PFSK-1 (cell line): ENCODE results near the gene DRD2.

Experiments
- TAF1 ChIP-seq: IDR thresholded peaks from 2 replicates; pipeline ENCODE4 v1.6.1; 2012; ENCODE audit warnings: low read length, control low read depth, borderline replicate concordance; ENCODE audit not compliant: insufficient read depth
- TF ChIP-seq, protein P1 (sequence below), 2 experiments: IDR thresholded peaks; 2 replicates each; pipeline versions ENCODE4 v1.6.1 to v1.8.0; 2011 to 2012; ENCODE audit warnings: low read depth in 2 of 2, low read length in 2 of 2, control low read depth in 1 of 2, inconsistent platforms in 1 of 2, mild to moderate bottlenecking in 1 of 2, moderate library complexity in 1 of 2; ENCODE audit not compliant: insufficient read depth in 1 of 2

DNA sequence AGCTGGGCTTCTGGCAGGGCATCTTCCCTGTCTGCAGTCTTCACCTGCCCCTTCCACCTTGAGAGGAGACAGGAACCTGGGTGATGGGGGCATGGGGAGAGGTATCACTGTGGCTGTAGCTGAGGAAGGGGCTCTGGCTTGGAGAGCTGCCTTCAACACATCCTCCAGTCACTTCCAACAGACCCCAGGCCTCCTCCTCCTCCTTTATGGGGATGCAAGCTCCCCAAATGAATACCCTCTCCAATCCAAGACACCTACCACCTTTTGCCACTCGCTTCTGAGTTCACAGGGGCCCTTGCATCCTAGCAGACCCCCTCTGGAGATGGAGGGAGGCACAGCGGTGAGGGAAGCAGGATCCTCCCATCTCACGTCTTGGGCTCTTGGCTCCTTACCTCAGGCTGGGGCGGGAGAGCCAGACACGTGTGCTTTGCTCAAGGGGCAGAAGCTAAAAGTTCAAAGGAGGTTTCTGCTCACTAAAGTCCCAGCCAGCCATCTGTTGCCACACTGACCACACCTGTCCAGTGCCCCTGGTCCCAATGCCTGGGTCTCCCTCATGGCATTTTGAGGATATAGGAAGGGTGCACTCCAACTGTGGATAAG is 74.5 kb downstream of the DRD2 start:
- TF ChIP-seq, protein P1, sequence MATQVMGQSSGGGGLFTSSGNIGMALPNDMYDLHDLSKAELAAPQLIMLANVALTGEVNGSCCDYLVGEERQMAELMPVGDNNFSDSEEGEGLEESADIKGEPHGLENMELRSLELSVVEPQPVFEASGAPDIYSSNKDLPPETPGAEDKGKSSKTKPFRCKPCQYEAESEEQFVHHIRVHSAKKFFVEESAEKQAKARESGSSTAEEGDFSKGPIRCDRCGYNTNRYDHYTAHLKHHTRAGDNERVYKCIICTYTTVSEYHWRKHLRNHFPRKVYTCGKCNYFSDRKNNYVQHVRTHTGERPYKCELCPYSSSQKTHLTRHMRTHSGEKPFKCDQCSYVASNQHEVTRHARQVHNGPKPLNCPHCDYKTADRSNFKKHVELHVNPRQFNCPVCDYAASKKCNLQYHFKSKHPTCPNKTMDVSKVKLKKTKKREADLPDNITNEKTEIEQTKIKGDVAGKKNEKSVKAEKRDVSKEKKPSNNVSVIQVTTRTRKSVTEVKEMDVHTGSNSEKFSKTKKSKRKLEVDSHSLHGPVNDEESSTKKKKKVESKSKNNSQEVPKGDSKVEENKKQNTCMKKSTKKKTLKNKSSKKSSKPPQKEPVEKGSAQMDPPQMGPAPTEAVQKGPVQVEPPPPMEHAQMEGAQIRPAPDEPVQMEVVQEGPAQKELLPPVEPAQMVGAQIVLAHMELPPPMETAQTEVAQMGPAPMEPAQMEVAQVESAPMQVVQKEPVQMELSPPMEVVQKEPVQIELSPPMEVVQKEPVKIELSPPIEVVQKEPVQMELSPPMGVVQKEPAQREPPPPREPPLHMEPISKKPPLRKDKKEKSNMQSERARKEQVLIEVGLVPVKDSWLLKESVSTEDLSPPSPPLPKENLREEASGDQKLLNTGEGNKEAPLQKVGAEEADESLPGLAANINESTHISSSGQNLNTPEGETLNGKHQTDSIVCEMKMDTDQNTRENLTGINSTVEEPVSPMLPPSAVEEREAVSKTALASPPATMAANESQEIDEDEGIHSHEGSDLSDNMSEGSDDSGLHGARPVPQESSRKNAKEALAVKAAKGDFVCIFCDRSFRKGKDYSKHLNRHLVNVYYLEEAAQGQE (IDR thresholded peaks at IDR 0.05; ENCODE audit: insufficient read depth in 1 of 2, low read depth in 2 of 2, low read length in 2 of 2), result no peak
- no peak for TF ChIP-seq TAF1
